Measurements from ENCODE around the gene HDDC3. TPM values are rescaled to one million over a fixed set of nuclear protein-coding genes. Genes with fewer than 3 reads are reported as not detected.
"Not testable (repeated sequence)": the region's sequence is repeated elsewhere in the genome, so short reads cannot be mapped to it uniquely, and the experiment has no call there.

Gene HDDC3
- polyA plus RNA-seq, 1 donor (not counting 4 experiments of a cell fraction or from before 2014, with no cell fraction given): 11.8 TPM

DNA sequence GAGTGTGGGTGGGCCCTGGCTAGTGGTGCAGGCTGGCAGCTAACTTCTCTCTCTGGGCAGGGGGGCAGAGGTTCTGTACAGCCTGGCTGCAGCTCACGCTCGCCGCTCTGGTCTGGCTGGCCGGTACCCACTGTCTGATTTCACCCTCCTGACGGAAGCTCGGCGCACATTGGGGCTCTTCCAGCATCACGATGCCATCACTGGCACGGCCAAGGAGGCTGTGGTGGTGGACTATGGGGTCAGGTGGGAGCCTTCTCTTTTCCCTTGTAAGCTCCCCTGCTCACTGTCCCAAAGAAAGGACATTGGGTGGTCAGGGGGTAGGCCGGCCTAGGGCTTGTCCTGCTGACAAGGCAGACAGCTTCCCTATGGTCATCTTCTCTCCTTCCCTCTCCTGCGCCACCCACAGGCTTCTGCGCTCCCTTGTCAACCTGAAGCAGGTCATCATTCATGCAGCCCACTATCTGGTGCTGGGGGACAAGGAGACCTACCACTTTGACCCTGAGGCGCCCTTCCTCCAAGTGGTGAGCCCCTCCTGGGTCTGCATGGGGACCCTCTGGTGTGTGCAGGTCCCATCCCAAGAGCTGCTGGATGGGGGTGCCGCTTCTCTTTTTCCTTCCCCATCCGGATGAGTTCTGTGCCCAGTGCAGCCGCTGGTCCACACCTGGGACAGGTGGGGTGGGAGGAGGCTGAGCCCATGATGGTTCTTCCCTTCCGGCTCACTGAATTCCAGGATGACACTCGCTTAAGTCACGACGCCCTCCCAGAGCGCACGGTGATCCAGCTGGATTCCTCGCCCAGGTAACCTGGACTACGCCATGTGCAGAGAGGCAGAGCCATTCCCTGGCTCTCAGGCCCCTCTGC lies 21.7 kb downstream of the HDDC3 start:
- no peak overlapping the region for H2AFZ ChIP-seq (ENCODE audit: control insufficient read depth, low read length)
- H3K9me1 ChIP-seq (ENCODE audit: control insufficient read depth, extremely low read depth, insufficient read depth, low read length): no peaks in the 10 kb centered on the region
- no peak overlapping the region for H3K4me2 ChIP-seq (ENCODE audit: control insufficient read depth, extremely low read depth, insufficient read depth, low read depth, low read length)
- no peak overlapping the region for H3K4me3 ChIP-seq (ENCODE audit: control insufficient read depth in 2 of 3, extremely low read depth in 1 of 3, insufficient read depth in 2 of 3, low read depth in 1 of 3, low read length in 3 of 3)
- no peak overlapping the region for H3K9ac ChIP-seq (ENCODE audit: control insufficient read depth, extremely low read depth, insufficient read depth, low read length)
- H3K27me3 ChIP-seq (ENCODE audit: control insufficient read depth, extremely low read depth, insufficient read depth, low read length): no peaks in the 10 kb centered on the region
- FAIRE-seq (no peak), DNase-seq (ENCODE audit: low read depth, low spot score) (no peak)
- H4K20me1 ChIP-seq (ENCODE audit: control insufficient read depth, extremely low read depth, insufficient read depth, low read length): no peaks in the 10 kb centered on the region
- TF ChIP-seq EZH2 (IDR thresholded peaks at IDR 0.05; ENCODE audit: low read length): no peak
- TF ChIP-seq, protein P1, sequence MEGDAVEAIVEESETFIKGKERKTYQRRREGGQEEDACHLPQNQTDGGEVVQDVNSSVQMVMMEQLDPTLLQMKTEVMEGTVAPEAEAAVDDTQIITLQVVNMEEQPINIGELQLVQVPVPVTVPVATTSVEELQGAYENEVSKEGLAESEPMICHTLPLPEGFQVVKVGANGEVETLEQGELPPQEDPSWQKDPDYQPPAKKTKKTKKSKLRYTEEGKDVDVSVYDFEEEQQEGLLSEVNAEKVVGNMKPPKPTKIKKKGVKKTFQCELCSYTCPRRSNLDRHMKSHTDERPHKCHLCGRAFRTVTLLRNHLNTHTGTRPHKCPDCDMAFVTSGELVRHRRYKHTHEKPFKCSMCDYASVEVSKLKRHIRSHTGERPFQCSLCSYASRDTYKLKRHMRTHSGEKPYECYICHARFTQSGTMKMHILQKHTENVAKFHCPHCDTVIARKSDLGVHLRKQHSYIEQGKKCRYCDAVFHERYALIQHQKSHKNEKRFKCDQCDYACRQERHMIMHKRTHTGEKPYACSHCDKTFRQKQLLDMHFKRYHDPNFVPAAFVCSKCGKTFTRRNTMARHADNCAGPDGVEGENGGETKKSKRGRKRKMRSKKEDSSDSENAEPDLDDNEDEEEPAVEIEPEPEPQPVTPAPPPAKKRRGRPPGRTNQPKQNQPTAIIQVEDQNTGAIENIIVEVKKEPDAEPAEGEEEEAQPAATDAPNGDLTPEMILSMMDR (optimal IDR thresholded peaks at IDR 0.05 in 1 of 3, IDR thresholded peaks at IDR 0.05 in 1 of 3, conservative IDR thresholded peaks at IDR 0.05 in 1 of 3; ENCODE audit: extremely low read depth in 1 of 3, insufficient read depth in 2 of 3, low read length in 3 of 3): no peak
- dilution Hi-C loops (cut with MboI; ENCODE audit: extremely low pct_ligation_motif_present, low sequenced_read_pairs): no loop called here
- no peaks in the 10 kb centered on the region for H3K9me3 ChIP-seq (ENCODE audit: control insufficient read depth, low read depth, low read length)
- no peaks in the 10 kb centered on the region for H3K4me1 ChIP-seq (ENCODE audit: control insufficient read depth, extremely low read depth, insufficient read depth, low read length)
- H3K27ac ChIP-seq (ENCODE audit: control insufficient read depth, insufficient read depth, low read length): no peak overlapping the region
- peaks cover 10 to 15% of the 10 kb centered on the region in 2 experiments for H3K36me3 ChIP-seq (ENCODE audit: control insufficient read depth in 2 of 2, extremely low read depth in 1 of 2, insufficient read depth in 2 of 2, low read length in 2 of 2)
- no peaks in the 10 kb centered on the region for H3K79me2 ChIP-seq (ENCODE audit: control insufficient read depth, insufficient read depth, low read length)

DNA sequence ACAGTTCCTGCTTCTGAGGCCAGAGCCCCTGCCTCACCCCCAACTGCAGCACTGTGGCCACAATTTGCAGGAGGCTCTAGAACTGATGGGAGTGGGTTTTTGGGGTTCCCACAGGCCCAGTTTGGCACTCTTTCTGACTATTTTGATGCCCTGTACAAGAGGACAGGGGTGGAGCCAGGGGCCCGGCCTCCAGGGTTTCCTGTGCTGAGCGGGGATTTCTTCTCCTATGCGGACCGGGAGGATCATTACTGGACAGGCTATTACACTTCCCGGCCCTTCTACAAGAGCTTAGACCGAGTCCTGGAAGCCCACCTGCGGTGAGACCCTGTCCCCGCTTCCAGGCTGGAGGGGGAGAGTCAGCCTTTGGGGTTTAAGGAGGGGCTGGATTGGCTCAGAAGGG lies 22.4 kb downstream of the HDDC3 start:
- Histone ChIP-seq H3K4me2 (ENCODE audit: control insufficient read depth, extremely low read depth, insufficient read depth, low read depth, low read length) (no peak overlapping the region), H2AFZ (ENCODE audit: control insufficient read depth, low read length) (no peak overlapping the region), H3K27ac (ENCODE audit: control insufficient read depth, insufficient read depth, low read length) (no peak overlapping the region), H3K36me3 (ENCODE audit: control insufficient read depth in 2 of 2, extremely low read depth in 1 of 2, insufficient read depth in 2 of 2, low read length in 2 of 2) (peaks cover 10 to 15% of the 10 kb centered on the region in 2 experiments), H3K4me1 (ENCODE audit: control insufficient read depth, extremely low read depth, insufficient read depth, low read length) (no peaks in the 10 kb centered on the region), H3K79me2 (ENCODE audit: control insufficient read depth, insufficient read depth, low read length) (no peaks in the 10 kb centered on the region), H3K9me3 (ENCODE audit: control insufficient read depth, low read depth, low read length) (no peaks in the 10 kb centered on the region), H4K20me1 (ENCODE audit: control insufficient read depth, extremely low read depth, insufficient read depth, low read length) (no peaks in the 10 kb centered on the region), H3K9me1 (ENCODE audit: control insufficient read depth, extremely low read depth, insufficient read depth, low read length) (no peaks in the 10 kb centered on the region), H3K9ac (ENCODE audit: control insufficient read depth, extremely low read depth, insufficient read depth, low read length) (no peak overlapping the region), H3K27me3 (ENCODE audit: control insufficient read depth, extremely low read depth, insufficient read depth, low read length) (no peaks in the 10 kb centered on the region), H3K4me3 (ENCODE audit: control insufficient read depth in 2 of 3, extremely low read depth in 1 of 3, insufficient read depth in 2 of 3, low read depth in 1 of 3, low read length in 3 of 3) (no peak overlapping the region)
- DNase-seq (ENCODE audit: low read depth, low spot score): no peak
- FAIRE-seq: no peak
- TF ChIP-seq, protein P1 (optimal IDR thresholded peaks at IDR 0.05 in 1 of 3, IDR thresholded peaks at IDR 0.05 in 1 of 3, conservative IDR thresholded peaks at IDR 0.05 in 1 of 3; ENCODE audit: extremely low read depth in 1 of 3, insufficient read depth in 2 of 3, low read length in 3 of 3): no peak
- no peak for TF ChIP-seq EZH2 (IDR thresholded peaks at IDR 0.05; ENCODE audit: low read length)
- dilution Hi-C loops (cut with MboI; ENCODE audit: extremely low pct_ligation_motif_present, low sequenced_read_pairs): no loop called here

DNA sequence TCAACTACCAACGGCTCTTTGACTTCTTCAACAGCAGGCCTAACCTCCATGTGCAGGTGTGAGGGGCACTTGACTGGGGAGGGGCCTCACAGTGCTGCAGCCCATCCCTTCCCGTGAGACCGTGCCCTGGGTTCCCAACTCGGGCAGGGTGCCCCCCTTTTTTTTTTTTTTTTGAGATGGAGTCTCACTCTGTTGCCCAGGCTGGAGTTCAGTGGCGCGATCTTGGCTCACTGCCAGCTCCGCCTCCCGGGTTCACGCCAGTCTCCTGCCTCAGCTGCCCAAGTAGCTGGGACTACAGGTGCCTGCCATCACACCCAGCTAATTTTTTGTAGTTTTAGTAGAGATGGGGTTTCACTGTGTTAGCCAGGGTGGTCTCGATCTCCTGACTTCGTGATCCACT lies 22.9 kb downstream of the HDDC3 start:
- H3K9me3 ChIP-seq (ENCODE audit: control insufficient read depth, low read depth, low read length); dilution Hi-C loops (cut with MboI; ENCODE audit: extremely low pct_ligation_motif_present, low sequenced_read_pairs); H4K20me1 ChIP-seq (ENCODE audit: control insufficient read depth, extremely low read depth, insufficient read depth, low read length); H3K4me2 ChIP-seq (ENCODE audit: control insufficient read depth, extremely low read depth, insufficient read depth, low read depth, low read length); H3K4me3 ChIP-seq (ENCODE audit: control insufficient read depth in 2 of 3, extremely low read depth in 1 of 3, insufficient read depth in 2 of 3, low read depth in 1 of 3, low read length in 3 of 3); H3K9me1 ChIP-seq (ENCODE audit: control insufficient read depth, extremely low read depth, insufficient read depth, low read length); H3K9ac ChIP-seq (ENCODE audit: control insufficient read depth, extremely low read depth, insufficient read depth, low read length); DNase-seq (ENCODE audit: low read depth, low spot score); H3K79me2 ChIP-seq (ENCODE audit: control insufficient read depth, insufficient read depth, low read length); H2AFZ ChIP-seq (ENCODE audit: control insufficient read depth, low read length); H3K4me1 ChIP-seq (ENCODE audit: control insufficient read depth, extremely low read depth, insufficient read depth, low read length); H3K27ac ChIP-seq (ENCODE audit: control insufficient read depth, insufficient read depth, low read length); H3K27me3 ChIP-seq (ENCODE audit: control insufficient read depth, extremely low read depth, insufficient read depth, low read length); FAIRE-seq: not testable (repeated sequence)
- peaks cover 10 to 15% of the 10 kb centered on the region in 2 experiments for H3K36me3 ChIP-seq (ENCODE audit: control insufficient read depth in 2 of 2, extremely low read depth in 1 of 2, insufficient read depth in 2 of 2, low read length in 2 of 2)
